ENCODE results near the gene LHX2.
"Not testable (repeated sequence)": the region's sequence is repeated elsewhere in the genome, so short reads cannot be mapped to it uniquely, and the experiment has no call there.

DNA sequence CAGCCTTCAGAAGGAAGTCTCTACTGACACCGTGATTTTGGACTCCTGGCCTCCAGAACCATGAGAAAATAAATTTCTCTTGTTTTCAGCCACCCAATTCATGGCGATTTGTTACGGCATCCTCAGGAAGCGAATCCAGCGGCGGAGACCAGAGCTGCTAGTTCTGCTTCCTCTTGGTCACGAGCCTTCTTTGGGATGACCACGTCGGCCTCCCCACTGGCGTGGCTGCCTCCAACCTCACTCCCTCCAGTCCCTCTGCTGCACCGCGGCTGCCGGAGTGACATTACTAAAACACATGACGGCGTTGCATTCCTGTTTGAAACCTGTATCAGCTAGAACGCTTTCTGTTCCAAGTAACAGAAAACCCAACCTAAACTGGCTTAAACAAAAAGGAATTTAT, 18.9 kb upstream of the LHX2 start:
- TF ChIP-seq, protein P1, sequence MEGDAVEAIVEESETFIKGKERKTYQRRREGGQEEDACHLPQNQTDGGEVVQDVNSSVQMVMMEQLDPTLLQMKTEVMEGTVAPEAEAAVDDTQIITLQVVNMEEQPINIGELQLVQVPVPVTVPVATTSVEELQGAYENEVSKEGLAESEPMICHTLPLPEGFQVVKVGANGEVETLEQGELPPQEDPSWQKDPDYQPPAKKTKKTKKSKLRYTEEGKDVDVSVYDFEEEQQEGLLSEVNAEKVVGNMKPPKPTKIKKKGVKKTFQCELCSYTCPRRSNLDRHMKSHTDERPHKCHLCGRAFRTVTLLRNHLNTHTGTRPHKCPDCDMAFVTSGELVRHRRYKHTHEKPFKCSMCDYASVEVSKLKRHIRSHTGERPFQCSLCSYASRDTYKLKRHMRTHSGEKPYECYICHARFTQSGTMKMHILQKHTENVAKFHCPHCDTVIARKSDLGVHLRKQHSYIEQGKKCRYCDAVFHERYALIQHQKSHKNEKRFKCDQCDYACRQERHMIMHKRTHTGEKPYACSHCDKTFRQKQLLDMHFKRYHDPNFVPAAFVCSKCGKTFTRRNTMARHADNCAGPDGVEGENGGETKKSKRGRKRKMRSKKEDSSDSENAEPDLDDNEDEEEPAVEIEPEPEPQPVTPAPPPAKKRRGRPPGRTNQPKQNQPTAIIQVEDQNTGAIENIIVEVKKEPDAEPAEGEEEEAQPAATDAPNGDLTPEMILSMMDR (conservative IDR thresholded peaks at IDR 0.05): not testable (repeated sequence)
- not testable (repeated sequence) for TF ChIP-seq EZH2 (IDR thresholded peaks at IDR 0.05; ENCODE audit: low read depth)

Measured in PC-9 (cell line).